HG02759 (cell line): ENCODE results near the gene E2F7.

Source experiments
- ATAC-seq: cut with Tn5 transposase; IDR thresholded peaks from one replicate; pipeline ENCODE4 v1.9.1; 2021; ENCODE audit warnings: mild to moderate bottlenecking, moderate library complexity; ENCODE audit not compliant: unreplicated experiment

Gene E2F7

DNA sequence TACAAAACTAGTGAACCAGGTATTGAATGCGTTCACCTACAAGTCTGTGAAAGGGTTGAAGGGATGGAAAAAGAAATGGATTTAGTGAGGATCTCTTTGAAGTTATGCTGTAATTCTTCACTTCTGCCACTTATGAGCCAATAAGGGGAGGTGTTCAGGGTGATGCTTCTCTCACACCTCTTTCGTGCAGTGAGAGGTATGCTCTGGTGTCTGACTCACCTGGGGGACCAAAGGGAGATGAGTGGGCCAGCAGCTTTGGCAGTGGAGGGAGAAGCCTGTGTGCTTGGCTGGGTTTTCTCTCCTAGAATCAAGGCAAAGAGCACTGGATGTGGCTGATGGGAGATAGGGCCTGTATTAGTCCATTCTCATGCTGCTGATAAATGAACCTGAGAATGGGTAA is 45.4 kb downstream of the E2F7 start:
- no peak for ATAC-seq

DNA sequence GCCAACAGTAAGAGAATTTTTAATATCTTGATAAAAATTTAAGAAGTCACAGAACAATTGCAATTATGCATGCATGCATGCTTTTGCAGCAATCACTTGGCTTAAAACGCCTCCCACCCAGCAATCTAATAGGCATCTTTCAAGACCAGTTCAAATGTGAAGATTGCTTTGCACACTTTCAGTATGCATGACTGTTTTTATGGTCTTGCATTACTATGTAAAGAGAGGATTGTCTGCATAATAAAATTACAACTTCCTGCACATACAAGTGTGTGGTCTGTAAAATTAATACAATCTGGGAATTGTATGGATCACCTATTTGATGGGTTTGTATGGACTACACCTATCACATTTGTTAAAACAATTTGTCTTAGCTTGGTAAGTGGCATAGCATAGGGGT is 48.8 kb downstream of the E2F7 start:
- ATAC-seq: no peak

DNA sequence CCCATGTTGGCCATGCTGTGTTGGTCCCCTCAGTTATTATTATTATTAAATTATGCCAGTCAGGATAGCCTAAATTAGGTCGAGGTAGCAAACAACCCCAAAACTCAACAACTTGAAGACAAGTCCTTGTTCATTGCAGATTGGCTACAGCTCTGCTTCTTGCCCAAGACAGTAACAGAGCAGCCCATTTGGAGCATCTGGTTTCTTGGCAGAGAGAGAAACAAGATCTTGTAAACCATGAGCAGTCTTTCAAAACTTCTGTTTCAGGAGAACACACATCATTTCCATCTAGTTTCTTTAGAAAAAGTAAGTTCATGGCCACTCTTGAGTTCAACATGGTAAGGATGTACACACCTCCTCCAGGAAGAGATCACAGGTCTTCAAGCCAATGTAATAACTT is 52.3 kb downstream of the E2F7 start:
- ATAC-seq: no peak

GRCh38 chr12:77010691-77011548 is 54.4 kb downstream of the E2F7 start:
- peak; percentile 96 for ATAC-seq

DNA sequence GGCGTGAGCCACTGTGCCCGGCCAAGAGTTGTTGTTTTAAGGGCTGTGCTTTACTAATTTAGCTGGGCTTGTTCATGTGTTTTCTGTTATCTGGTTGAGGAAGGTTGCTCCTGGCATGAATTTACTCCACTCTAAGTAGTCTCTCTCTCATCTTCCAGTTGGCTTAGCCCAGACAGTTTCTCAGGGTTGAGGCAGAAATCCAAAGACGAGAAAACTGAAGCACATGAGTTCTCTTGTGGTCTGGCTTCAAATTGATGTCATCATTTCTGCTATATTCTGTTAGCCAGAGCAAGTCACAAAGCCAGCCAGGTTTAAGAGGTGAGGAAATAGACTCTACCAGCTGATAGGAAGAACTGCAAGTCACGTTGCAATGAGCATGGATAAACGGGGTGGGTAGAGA is 57.9 kb downstream of the E2F7 start:
- ATAC-seq: no peak

- no peak for ATAC-seq
These were observed 59.7 kb downstream of the E2F7 start for GRCh38 chr12:77005611-77006098.

GRCh38 chr12:77003914-77004313 is 61.5 kb downstream of the E2F7 start:
- no peak for ATAC-seq

GRCh38 chr12:77003246-77003645 is 62.1 kb downstream of the E2F7 start:
- no peak for ATAC-seq

DNA sequence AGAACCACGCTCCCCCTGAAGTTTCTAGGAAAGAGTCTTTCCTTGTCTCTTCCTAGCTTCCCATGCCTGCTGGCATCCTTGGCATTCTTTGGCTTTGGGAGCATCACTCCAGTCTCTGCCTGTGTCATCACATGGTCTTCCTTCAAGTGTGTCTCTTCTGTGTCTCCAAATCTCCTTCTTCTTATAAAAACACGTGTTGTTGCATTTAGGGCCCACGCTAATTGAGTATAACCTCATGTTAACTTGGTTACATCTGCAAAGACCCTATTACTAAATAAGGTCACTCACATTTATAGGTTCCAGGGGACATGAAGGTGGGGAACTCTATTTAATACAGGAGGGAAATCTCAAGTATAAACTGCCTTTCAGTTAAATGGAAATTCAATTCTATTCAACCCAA is 63.0 kb downstream of the E2F7 start:
- ATAC-seq: no peak

GRCh38 chr12:77001276-77001675 is 64.1 kb downstream of the E2F7 start:
- ATAC-seq: no peak

GRCh38 chr12:76998908-76999556 is 66.3 kb downstream of the E2F7 start:
- no peak for ATAC-seq

DNA sequence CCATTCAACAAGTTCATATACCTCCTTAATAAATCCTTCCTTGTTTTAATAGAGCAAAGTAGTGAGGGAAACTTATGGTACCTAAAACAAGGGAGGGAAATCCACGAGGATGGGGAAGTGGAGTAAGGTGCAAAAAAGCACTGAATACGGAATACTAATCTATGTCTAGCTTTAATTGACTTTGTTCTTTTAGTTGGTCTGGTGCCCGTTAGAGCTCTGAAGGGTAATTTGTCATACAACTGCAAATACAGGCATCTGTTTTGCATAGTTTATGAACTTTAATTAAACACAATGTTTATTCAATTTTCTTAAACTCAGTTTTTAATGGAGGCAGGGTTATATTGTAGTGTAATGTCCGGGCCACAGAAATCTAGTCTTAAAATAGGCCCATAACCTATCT is 67.0 kb downstream of the E2F7 start:
- ATAC-seq: no peak

GRCh38 chr12:76997011-76997780 is 68.2 kb downstream of the E2F7 start:
- no peak for ATAC-seq

DNA sequence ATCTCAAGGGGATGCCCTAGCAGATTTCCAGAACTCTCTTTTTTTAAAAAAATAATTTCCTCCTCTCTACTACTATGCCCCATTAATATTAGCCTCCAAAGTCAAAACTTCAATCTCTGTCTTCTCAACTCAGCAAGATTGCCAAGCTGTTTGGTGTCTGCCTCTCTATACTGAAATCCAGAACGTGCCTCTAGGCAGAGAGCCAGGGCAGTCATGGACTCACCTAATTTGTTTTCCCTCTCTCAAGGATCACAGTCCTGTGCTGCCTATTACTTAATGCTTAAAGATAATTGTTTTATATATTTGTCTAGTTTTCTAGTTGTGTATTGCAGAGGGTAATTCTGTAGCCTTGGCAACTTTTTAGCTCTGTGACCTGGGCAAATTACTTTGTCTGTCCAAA is 74.7 kb downstream of the E2F7 start:
- ATAC-seq: no peak

DNA sequence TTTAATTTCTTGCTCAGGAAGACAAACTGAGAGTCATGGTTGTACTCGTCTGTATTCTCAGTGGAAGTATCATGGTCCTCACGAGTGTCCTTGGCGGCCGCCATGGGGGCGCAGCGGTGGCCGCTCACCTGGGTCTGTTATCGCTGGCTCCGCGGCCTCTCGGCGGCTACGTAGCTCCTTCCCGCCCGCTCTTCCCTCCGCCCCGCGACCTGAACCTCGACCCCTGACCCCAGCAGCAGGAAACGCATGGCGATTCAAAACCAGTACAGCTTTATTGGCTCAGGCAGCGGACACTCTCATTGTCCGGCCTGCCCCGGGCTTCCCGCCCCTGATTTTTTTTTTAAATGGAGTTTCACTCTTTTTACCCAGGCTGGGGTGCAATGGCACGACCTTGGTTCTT is 80.8 kb downstream of the E2F7 start:
- no peak for ATAC-seq

DNA sequence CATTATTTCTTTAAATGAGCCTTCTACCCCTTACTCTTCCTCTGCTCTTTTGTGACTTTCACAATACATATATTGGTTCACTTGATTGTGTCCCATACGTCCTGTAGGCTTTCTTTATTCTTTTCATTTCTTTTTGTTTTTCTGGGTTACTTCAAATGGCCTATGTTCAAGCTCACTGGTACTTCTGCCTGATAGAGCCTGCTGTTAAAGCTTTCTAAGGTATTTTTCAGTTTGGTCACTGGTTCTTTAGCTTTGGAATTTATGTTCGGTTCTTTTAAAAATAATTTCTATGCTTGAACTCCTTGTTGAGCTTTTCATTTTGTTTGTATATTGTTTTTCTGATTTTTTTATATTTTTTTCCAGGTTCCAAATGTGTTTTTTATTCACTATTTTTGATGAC is 81.9 kb downstream of the E2F7 start:
- no peak for ATAC-seq

GRCh38 chr12:76980196-76980595 is 85.2 kb downstream of the E2F7 start:
- ATAC-seq: no peak

DNA sequence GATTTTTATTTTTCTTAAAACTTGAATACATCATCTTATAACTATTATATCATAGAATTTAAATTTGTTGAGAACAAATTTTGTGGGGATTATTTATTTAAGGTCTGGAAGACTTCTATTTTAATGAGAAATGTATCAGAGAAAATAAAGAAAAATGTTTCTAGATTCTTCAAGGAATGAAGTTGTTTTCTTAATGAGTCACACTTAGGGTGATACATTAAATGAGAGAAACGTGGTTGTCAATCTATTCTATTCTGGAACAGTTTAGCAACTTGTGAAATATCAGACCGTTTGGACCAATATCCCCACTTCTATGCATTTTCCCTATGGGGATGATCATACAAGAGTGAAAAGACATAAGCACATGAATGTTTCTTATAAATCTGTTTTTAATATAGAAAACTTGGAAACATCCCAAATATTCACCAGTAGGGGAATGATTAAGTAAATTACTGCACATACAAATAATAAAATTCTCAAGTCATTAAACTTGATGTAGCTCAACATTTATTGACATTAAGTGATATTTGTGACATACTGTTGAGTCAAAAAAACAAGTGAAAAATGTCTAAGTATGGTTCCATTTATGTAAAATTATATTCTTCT is 88.5 kb downstream of the E2F7 start:
- ATAC-seq: no peak
